ENCODE results near the gene PTH1R.

PTH1R gene

GRCh38 chr3:46952813-46953212 lies 75.3 kb downstream of the PTH1R start:
- DNase-seq = no peak

Data from NCI-H1048 (cell line).